Measurements from ENCODE around the gene DYNAP.

GRCh38 chr18:54612237-54612636 is 21.2 kb downstream of the DYNAP start:
- TF ChIP-seq CTCF (IDR thresholded peaks at IDR 0.05) (no peak), POLR2A (IDR thresholded peaks at IDR 0.05) (no peak)

Data from thyroid gland (tissue), 4 donors.